Measurements from ENCODE around the gene COX7A2L.

The COX7A2L gene

DNA sequence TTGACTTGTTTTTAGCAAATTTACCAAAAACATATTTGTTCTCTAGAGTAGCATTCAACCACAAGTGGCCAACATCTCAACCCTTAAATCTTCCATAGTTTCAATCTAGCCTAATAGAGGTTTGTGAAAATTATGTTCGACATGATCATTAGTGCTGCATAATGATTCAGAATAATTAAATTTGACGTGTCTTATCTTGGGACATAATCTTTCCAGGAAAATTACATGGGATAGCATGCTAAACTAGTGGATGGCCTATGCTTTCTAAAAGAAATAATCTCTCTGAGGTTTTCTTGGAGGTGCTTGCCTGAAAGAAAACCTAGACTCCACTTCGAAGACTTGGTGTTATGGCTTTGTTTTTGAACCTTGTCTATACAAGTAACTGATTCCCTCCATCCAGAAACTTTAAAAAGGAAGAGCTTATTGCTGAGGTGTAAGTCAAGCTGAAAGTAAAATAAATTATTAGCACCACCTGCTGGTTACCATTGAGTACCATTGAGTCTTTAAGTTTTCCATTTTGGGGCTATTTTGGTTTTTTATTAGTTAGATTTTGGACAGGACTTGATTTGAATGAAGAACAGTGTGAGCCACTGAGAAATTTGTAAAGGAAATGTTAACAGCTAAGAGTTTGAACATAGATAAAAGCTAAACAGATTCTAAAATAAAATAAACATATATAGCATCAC is 32.7 kb downstream of the COX7A2L start:
- DNase-seq = peak; percentile 32
- in situ Hi-C loops (cut with HindIII; ENCODE audit: low pct_ligation_motif_present, low pct_unique_long_range_greater_than_20kb, low sequenced_read_pairs) = no loop called here

DNA sequence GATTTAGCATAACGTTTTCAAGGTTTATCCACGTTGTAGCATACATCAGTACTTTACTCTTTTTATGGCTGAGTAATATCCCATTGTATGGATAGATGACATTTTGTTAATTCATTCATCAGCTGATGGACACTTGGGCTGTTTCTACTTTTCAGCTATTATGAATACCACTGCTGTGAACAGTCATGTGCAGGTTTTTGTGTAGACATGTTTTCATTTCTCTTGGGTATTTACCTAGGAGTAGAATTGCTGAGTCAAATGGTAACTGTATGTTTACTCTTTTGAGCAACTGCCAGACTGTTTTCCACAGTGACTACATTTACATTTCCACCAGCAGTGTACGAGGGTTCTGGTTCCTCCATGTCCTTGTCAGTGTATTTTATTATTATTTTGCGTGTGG is 33.9 kb downstream of the COX7A2L start:
- in situ Hi-C loops (cut with HindIII; ENCODE audit: low pct_ligation_motif_present, low pct_unique_long_range_greater_than_20kb, low sequenced_read_pairs) = no loop called here
- DNase-seq = no peak

DNA sequence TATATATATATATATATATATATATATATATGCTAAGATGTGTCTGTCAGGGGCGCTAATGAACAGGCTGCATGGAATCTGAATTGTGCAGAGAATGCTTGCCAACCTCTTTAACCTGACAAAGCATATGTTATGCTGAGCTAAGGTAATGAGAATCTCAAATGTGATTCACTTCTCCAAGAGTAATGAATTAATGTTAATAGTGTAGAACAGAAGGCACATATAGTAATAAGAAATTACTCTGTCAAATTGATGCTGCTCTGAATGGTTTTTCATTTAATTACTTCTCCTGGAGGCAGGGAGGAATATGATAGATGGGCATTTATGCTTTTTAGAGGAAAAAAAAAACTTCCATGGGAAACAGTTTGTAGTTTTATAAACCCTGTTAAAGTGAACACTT is 35.4 kb downstream of the COX7A2L start:
- in situ Hi-C loops (cut with HindIII; ENCODE audit: low pct_ligation_motif_present, low pct_unique_long_range_greater_than_20kb, low sequenced_read_pairs) = no loop called here
- no peak for DNase-seq

DNA sequence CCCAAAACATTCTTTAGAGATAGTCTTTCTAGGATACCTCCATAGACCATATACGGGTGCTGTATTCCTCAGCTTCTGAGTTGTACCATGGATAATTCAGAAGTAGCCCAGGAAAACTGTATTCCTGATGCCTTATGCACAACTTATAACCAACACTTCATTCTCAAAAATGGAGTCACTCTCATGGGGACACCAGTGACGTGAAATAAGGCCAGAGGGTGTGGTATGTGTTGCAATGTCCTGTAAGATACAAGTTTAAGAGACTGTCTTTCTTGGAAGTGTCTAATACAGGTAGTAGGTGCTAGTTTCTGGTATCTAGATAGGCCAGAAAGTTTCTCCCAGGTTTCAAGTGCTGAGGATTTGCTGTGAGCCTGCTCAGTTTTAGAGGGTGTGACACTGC is 36.1 kb downstream of the COX7A2L start:
- in situ Hi-C loops (cut with HindIII; ENCODE audit: low pct_ligation_motif_present, low pct_unique_long_range_greater_than_20kb, low sequenced_read_pairs) = no loop called here
- DNase-seq = no peak

DNA sequence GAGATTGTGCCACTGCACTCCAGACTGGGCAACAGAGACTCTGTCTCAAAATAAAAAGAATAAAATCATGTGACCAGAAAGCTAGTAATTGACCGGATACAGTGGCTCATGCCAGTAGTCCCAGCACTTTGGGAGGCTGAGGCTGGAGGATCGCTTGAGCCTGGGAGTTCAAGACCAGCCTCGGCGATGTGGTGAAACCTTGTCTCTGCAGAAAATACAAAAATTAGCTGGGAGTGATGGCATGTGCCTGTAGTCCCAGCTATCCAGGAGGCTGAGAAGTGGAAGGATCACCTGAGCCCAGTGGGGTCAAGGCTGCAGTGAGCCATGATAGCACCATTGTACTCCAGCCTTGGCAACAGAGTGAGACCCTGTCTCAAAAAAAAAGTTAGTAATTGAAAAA is 36.8 kb downstream of the COX7A2L start:
- in situ Hi-C loops (cut with HindIII; ENCODE audit: low pct_ligation_motif_present, low pct_unique_long_range_greater_than_20kb, low sequenced_read_pairs) = no loop called here
- no peak for DNase-seq

DNA sequence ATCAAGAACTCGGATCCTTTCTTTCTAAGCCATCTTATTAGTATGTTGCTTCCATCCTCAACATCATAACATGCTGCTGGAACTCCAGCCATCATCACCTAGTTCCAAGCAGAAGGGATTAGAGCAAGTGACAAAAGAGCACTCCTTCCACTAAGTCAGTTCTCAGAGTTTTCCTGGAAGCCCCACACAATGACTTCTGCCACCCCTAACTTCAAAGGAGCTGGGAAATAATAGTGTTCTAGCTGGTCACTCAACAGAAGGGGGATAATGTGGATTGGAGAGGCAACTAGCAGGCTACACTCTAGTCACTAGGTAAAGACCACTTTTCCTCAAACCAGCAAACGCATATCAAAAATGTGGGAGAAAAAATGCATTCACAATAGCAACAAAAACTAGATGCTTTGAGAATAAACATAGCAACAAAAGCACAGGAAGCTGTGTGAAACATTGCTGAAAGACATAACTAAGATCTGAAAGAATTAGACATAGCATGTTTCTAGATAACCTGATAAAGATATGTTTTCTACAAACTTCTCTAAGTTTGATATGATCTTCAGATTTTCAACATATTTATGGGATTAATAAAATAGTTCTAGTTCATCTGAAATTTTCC is 39.5 kb downstream of the COX7A2L start:
- in situ Hi-C loops (cut with HindIII; ENCODE audit: low pct_ligation_motif_present, low pct_unique_long_range_greater_than_20kb, low sequenced_read_pairs) = no loop called here
- no peak for DNase-seq

DNA sequence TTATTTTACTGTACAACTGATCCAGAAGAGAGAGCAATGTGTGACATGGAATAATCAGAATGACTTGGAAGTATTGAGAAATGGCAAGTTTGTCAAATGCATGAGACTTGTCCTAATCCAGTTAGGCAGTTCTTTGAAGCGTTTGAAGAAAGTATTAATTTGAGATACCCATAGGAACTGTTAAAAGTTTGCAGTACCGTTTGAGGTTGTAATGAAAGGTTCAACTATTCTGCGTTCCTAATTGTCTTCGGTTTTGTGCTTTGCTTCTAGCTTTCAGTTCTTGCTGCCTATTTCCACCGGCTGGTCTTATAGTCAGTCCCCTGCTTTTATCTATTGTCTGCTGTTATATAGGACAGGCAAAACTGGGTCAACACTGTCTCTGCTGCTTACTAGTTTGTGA is 41.8 kb downstream of the COX7A2L start:
- in situ Hi-C loops (cut with HindIII; ENCODE audit: low pct_ligation_motif_present, low pct_unique_long_range_greater_than_20kb, low sequenced_read_pairs) = no loop called here
- no peak for DNase-seq

DNA sequence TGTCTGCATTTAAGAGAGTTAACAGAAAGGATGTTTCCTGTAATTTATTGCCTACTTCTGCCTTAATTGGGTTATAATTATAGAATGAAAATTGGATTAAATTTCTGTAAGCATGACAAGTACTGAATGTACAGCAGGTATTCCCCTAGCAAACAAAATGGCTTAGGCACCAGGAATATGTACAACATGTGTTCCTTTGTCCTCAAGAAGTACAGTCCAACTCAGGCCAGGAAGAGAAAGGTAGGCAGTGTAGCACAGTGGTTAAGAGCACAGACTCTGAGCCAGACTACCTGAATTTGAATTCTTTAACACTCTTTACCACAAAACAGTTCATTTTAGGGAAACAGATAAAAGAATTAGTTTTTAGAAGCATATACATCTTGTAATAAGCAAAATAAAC is 43.1 kb downstream of the COX7A2L start:
- in situ Hi-C loops (cut with HindIII; ENCODE audit: low pct_ligation_motif_present, low pct_unique_long_range_greater_than_20kb, low sequenced_read_pairs) = no loop called here
- DNase-seq = no peak

DNA sequence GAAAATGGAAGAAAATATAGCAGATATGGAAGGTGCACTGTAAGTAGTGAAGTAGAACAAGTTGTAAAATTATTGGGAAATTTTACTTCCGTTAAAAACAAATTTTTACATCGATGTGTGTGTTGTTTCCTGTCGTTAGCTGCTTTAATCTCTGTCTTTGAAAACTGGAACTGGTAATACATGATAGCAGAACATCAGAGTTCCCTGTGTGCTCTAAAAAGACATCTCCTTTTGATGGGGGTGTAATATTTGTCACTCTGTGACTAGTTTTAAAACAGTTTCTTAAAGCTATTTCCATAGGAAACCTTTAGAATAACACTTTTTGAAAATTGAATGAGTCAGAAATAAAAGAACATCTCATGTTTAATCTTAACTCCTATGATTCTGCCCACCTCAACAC is 43.5 kb downstream of the COX7A2L start:
- no peak for DNase-seq
- in situ Hi-C loops (cut with HindIII; ENCODE audit: low pct_ligation_motif_present, low pct_unique_long_range_greater_than_20kb, low sequenced_read_pairs) = no loop called here

DNA sequence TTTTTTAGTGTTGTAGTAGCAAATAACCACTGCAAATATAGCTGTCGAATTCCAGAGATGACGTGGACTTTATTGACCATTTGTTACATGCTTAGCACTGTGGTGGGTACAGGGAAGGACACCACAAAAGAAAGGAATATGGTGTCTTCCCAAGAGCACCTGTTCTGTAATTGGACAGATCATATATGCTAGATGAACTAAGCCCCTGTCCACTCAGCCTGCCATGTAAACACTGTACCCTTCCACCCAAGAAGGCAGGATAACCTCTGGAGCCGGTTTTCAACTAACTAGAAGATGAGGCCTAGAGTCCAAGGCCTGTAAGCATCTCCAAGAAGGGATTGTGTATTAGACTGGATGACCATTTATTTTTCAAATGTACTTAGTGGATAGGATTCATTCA is 44.1 kb downstream of the COX7A2L start:
- no peak for DNase-seq
- in situ Hi-C loops (cut with HindIII; ENCODE audit: low pct_ligation_motif_present, low pct_unique_long_range_greater_than_20kb, low sequenced_read_pairs) = no loop called here

DNA sequence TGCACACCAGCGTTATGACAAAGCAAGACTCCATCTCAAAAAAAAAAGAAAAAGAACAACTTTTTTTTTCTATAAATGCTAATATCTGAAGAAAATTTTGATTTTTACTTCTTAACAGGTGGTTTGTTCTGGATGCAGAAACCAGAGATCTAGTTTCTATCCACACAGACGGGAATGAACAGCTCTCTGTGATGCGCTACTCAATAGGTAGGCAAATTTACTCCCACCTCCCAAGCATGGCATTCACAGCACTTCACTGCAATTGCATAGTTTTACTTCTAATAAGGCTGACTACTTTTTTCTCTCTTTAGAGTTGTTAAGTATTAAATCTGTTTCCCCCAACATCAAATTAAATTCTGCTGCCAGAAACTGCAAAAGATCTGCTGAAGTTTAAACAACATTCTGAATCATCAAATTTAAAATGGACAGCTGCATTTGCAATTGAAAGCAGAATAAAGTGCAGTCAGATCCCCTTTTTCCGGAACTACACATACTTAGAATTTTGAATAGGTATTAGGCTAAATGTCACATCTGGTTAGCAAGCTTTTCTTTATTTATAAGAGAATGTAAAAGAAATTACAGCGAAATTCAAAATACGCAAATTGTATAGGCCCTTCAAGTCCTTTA is 45.1 kb downstream of the COX7A2L start:
- in situ Hi-C loops (cut with HindIII; ENCODE audit: low pct_ligation_motif_present, low pct_unique_long_range_greater_than_20kb, low sequenced_read_pairs) = no loop called here
- no peak for DNase-seq

DNA sequence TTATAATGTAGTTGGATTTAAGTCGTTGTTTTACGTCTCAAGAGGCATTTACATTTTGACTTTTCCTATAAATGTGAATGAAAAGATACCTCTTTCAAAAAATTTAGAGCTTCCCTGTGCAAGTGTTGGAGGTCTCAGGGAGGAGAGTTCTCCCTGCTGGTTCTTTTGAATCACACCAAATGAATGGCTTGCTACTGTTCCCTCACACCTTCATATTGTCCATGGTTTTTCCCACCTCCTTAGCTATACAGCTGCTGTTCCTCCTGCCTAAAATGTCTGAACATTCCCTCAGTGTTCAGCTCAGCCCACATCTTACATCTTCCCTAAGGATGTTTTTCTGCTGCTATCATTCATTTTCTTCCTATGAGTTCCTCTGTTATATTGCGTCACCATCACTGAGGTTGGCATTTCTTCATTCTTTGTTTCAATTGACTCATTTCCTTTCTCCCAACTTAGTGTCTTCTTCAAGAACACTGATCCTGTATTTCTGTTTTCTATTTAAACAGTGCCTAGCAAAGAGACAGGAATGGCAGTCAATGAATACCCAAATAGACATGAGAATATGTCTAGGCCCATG is 46.0 kb downstream of the COX7A2L start:
- peak; percentile 47 for DNase-seq
- in situ Hi-C loops (cut with HindIII; ENCODE audit: low pct_ligation_motif_present, low pct_unique_long_range_greater_than_20kb, low sequenced_read_pairs) = no loop called here

DNA sequence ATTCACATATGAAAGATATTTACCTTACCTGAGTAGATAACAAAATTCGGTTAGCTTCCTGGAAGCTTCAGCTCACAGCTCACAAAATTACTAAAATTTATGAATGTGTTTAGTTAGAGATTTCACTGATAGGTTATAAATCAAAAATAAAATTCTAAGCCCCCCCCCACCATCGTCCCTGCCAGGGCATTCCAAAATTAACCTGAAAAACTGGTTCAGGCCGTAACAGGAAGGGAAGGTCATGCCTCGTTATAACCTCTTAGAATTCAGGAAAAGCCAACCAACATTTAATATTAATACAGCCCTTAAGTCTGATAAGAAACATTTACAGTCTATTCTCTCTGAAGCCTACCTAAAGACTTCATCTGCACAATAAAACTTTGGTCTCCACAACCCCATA is 48.9 kb downstream of the COX7A2L start:
- no peak for DNase-seq
- in situ Hi-C loops (cut with HindIII; ENCODE audit: low pct_ligation_motif_present, low pct_unique_long_range_greater_than_20kb, low sequenced_read_pairs) = no loop called here

DNA sequence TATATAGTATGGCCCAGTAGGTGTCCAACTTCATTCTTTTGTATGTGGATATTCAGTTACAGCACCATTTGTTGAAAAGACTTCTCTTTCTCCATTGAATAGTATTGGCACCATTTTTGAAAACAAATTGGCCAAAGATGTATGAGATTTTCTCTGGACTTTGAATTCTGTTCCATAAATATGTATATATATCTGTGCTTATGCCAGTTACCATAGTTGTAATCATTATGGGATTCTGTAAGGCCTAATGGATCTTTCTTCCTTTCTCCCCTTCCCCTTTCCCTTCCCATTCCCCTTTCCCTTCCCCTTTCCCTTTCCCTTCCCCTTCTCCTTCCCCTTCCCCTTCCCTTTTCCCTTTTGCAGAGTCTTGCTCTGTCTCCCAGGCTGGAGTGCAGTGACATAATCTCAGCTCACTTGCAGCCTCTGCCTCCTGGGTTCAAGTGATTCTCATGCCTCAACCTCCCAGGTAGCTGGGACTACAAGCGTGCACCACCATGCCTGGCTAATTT is 51.0 kb downstream of the COX7A2L start:
- no peak for DNase-seq
- in situ Hi-C loops (cut with HindIII; ENCODE audit: low pct_ligation_motif_present, low pct_unique_long_range_greater_than_20kb, low sequenced_read_pairs) = no loop called here

DNA sequence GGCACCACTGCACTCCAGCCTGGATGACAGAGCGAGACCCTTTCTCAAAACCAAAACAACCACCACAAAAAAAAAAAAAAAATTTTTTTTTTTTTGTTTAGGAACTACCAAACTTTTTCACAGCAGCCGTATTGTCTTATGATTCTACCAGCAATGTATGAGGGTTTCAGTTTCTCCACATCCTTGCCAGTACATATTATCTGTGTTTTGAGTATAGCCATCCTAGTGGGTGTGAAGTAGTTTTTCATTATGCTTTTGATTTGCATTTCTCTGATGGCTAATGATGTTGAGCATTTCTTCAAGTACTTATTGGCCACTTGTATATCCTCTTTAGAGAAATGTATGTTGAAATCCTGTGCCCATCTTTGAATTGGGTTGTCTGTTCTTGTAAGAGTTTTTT is 51.7 kb downstream of the COX7A2L start:
- in situ Hi-C loops (cut with HindIII; ENCODE audit: low pct_ligation_motif_present, low pct_unique_long_range_greater_than_20kb, low sequenced_read_pairs) = no loop called here

DNA sequence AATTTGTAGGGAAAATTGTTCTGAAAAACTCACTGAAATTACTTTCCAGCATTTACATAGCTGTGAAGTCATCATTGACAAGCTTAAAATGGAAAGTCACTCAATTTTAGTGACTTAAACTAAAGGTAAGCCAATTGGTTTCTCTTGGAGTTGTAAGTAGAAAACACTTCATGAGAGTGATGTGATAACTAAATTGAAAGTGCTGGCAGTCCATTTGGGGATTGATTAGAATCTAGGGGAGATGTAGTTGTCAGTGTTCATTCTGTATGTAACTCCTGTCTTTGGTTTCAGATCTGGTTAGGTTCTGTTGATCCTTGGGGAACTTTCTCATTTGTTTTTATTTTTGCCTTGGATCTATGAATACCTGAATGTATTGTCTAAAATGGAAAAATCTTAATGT is 53.8 kb downstream of the COX7A2L start:
- in situ Hi-C loops (cut with HindIII; ENCODE audit: low pct_ligation_motif_present, low pct_unique_long_range_greater_than_20kb, low sequenced_read_pairs) = no loop called here
- no peak for DNase-seq

More for the DNA sequence above, 51.7 kb downstream of the COX7A2L start:
- no peak for DNase-seq

DNA sequence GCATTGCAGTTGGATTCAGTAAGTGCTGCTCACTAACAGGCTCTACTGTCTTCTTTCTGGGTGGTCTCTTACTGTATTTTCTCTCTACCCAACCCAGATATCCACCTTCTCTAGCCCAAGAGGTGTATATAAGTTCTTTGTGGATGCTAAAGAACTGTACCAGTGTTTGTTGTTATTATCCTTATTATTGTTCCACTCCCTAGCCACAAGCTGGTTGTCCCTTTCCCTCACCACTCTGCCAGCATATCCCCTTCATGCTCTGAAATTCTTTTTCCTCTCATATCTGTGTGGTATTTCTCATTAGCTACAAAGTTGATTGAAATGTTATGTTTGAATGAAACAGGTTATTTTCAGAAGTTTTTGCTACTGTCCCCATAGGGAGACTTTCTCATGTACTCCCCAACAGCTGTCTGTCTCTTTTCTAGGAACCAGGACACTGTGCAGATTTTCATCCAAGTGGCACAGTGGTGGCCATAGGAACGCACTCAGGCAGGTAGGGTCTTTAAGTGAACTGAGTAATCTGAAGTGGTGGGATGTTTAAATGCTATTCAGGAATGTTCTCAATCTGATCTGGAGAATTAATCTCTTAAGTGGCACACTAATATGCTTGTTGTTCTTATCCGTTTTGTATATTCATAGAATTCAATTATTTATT is 56.8 kb downstream of the COX7A2L start:
- DNase-seq = no peak
- in situ Hi-C loops (cut with HindIII; ENCODE audit: low pct_ligation_motif_present, low pct_unique_long_range_greater_than_20kb, low sequenced_read_pairs) = no loop called here

DNA sequence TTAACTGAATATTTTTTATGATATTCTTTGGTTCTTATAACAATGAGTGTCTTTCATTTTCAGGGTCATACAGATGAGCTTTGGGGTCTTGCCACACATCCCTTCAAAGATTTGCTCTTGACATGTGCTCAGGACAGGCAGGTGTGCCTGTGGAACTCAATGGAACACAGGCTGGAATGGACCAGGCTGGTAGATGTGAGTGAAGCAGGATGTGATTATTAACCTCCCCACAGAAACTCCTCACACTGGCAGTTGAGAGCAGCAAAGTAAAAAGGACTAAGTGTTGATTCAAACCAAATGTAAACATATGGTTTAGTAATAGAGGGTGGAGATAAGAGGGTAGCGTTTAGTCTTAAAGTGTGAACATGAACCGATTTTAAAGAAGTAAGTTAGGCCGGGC is 57.8 kb downstream of the COX7A2L start:
- no peak for DNase-seq
- in situ Hi-C loops (cut with HindIII; ENCODE audit: low pct_ligation_motif_present, low pct_unique_long_range_greater_than_20kb, low sequenced_read_pairs) = no loop called here

DNA sequence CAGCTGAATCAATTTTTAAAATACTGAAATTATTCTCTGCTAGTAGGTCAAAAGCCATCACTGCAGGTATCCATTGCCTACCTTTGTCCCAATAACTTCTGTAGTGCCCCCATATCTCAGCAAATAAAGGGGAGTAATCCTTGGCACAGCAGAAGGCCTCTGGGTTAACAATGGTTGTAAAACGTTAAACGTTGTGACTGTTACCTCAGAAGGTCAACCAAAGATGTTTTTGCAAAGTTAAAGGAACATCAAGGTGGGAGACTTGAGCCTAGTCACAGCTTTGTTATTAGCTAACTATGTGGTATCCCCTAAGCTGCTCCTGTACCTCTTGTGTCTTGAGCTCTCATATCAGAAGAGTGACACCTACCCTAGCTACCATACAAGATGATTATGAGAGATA is 60.5 kb downstream of the COX7A2L start:
- in situ Hi-C loops (cut with HindIII; ENCODE audit: low pct_ligation_motif_present, low pct_unique_long_range_greater_than_20kb, low sequenced_read_pairs) = no loop called here
- no peak for DNase-seq
